GM12878 (cell line): ENCODE data around the gene CILP2. TPM values are rescaled to one million over a fixed set of nuclear protein-coding genes. Genes with fewer than 3 reads are reported as not detected.

Experiments used
- ATAC-seq: fragments of 200-7000 bp; cut with Tn5 transposase; 3 replicates; pipeline ENCODE4 v1.9.1; 2020; ENCODE audit warnings: mild to moderate bottlenecking, moderate library complexity
- BruUV-seq: library from RNA; stranded (reverse); fragments of 400-500 nt; replicated peaks from 2 replicates; lab custom pipeline; 2021; lab: Mats Ljungman, UMichigan
- CTCF ChIA-PET: fragments of 300-600 bp; sonication (Branson Sonifier 250); formaldehyde crosslinking; extraction: SDS; loops from one replicate; lab custom pipeline; 2021; ENCODE audit warnings: inconsistent platforms; lab: Yijun Ruan, JAX
- POLR2A ChIA-PET: fragments of 350-600 bp; formaldehyde crosslinking; extraction: SDS; loops from one replicate; lab custom pipeline; 2021; ENCODE audit warnings: inconsistent platforms; lab: Charles Lee
- RAD21 ChIA-PET: fragments of 300-600 bp; sonication (Branson Sonifier 250); formaldehyde crosslinking; loops from one replicate; lab custom pipeline; 2023; ENCODE audit warnings: antibody characterized with exemption; ENCODE audit not compliant: unreplicated experiment; lab: Charles Lee
- SMC1A ChIA-PET: fragments of 300-600 bp; sonication (Branson Sonifier 250); formaldehyde crosslinking; loops from one replicate; lab custom pipeline; 2023; ENCODE audit not compliant: unreplicated experiment, uncharacterized antibody; lab: Charles Lee
- DNase-seq: peaks from one replicate; pipeline ENCODE4 v3.0.0-alpha.2; 2011; ENCODE audit warnings: low read depth, low spot score
- FAIRE-seq: peaks from 3 replicates; lab custom pipeline; 2011; peaks lifted over from hg19 to GRCh38; lab: Jason Lieb, UNC
- H2AFZ ChIP-seq: 2 replicates; pipeline ENCODE4 v1.6.0; 2011; ENCODE audit warnings: low read depth, low read length, control low read depth; ENCODE audit not compliant: control insufficient read depth
- H3K27ac ChIP-seq: 2 replicates; pipeline ENCODE4 v1.5.1; 2011; ENCODE audit warnings: control low read depth; ENCODE audit not compliant: control insufficient read depth, insufficient read depth
- H3K27me3 ChIP-seq, 2 experiments: replicated peaks in 1 of 2; 2 replicates each; pipeline versions ENCODE4 v1.6.0 to v1.6.1; 2011; ENCODE audit warnings: low read length in 1 of 2; ENCODE audit not compliant: control insufficient read depth in 2 of 2, insufficient read depth in 2 of 2
- H3K36me3 ChIP-seq, 2 experiments: 2 replicates each; pipeline ENCODE4 v1.5.1; 2011; ENCODE audit warnings: low read length in 1 of 2; ENCODE audit not compliant: control insufficient read depth in 2 of 2, insufficient read depth in 2 of 2
- H3K4me1 ChIP-seq: 2 replicates; pipeline ENCODE4 v1.6.1; 2011; ENCODE audit warnings: mild to moderate bottlenecking, low read length, moderate library complexity, mixed read lengths; ENCODE audit not compliant: control insufficient read depth, insufficient read depth
- H3K4me2 ChIP-seq: 2 replicates; pipeline ENCODE4 v1.6.0; 2011; ENCODE audit warnings: control low read depth; ENCODE audit not compliant: control insufficient read depth, insufficient read depth
- H3K4me3 ChIP-seq: fragments of 200-600 bp; sonication (generic); 2 replicates; pipeline ENCODE4 v1.5.1; 2016
- H3K79me2 ChIP-seq: 2 replicates; pipeline ENCODE4 v1.6.0; 2011; ENCODE audit warnings: low read length; ENCODE audit not compliant: control insufficient read depth, insufficient read depth
- H3K9ac ChIP-seq: 2 replicates; pipeline ENCODE4 v1.8.0; 2011; ENCODE audit warnings: low read length, control low read depth, mixed read lengths; ENCODE audit not compliant: control insufficient read depth, insufficient read depth
- H3K9me3 ChIP-seq: replicated peaks from 3 replicates; pipeline ENCODE4 v1.5.1; 2011; ENCODE audit warnings: mild to moderate bottlenecking, low read length; ENCODE audit not compliant: control insufficient read depth, insufficient read depth
- H4K20me1 ChIP-seq: 2 replicates; pipeline ENCODE4 v1.6.0; 2011; ENCODE audit not compliant: control insufficient read depth, insufficient read depth
- CHD2 ChIP-seq: IDR thresholded peaks from 2 replicates; pipeline ENCODE4 v1.6.1; 2011; ENCODE audit warnings: low read depth, low read length, improper control_type of control experiment, borderline replicate concordance
- ELK1 ChIP-seq: IDR thresholded peaks from 2 replicates; pipeline ENCODE4 v1.6.1; 2012; ENCODE audit warnings: low read depth, low read length, improper control_type of control experiment
- FOXM1 ChIP-seq: IDR thresholded peaks from 2 replicates; pipeline ENCODE4 v1.6.1; 2012; ENCODE audit warnings: low read depth, mild to moderate bottlenecking, inconsistent platforms, low read length, moderate library complexity
- GATAD2B ChIP-seq: fragments of 450-650 bp; conservative IDR thresholded peaks from 2 replicates; pipeline ENCODE4 v1.6.1; 2017; ENCODE audit warnings: low read depth, mild to moderate bottlenecking, moderate library complexity
- HCFC1 ChIP-seq: fragments of 150-350 bp; IDR thresholded peaks from 2 replicates; pipeline ENCODE4 v1.6.1; 2014; ENCODE audit warnings: low read length
- MTA2 ChIP-seq: fragments of 450-650 bp; IDR thresholded peaks from 2 replicates; pipeline ENCODE4 v1.6.1; 2016; ENCODE audit warnings: low read depth, mild to moderate bottlenecking, moderate library complexity
- NFYA ChIP-seq: IDR thresholded peaks from 2 replicates; pipeline ENCODE4 v1.6.1; 2011; ENCODE audit warnings: low read depth, mild to moderate bottlenecking, low read length, improper control_type of control experiment, borderline replicate concordance
- NR2C1 ChIP-seq: fragments of 450-650 bp; IDR thresholded peaks from 2 replicates; pipeline ENCODE4 v1.6.1; 2017; ENCODE audit warnings: antibody characterized with exemption, mild to moderate bottlenecking, moderate library complexity
- PKNOX1 ChIP-seq: fragments of 450-650 bp; IDR thresholded peaks from 2 replicates; pipeline ENCODE4 v1.6.1; 2016; ENCODE audit warnings: mild to moderate bottlenecking
- POLR2A ChIP-seq: IDR thresholded peaks from 2 replicates; pipeline ENCODE4 v1.6.1; 2011; ENCODE audit warnings: low read depth, mild to moderate bottlenecking, low read length
- RFX5 ChIP-seq: IDR thresholded peaks from 2 replicates; pipeline ENCODE4 v1.6.1; 2011; ENCODE audit warnings: low read depth, low read length, improper control_type of control experiment
- SUPT20H ChIP-seq: IDR thresholded peaks from 2 replicates; pipeline ENCODE4 v1.6.1; 2011; ENCODE audit warnings: low read depth, mild to moderate bottlenecking, low read length, moderate library complexity, borderline replicate concordance; ENCODE audit not compliant: control insufficient read depth
- TCF7 ChIP-seq: IDR thresholded peaks from 2 replicates; pipeline ENCODE4 v1.6.1; 2014; ENCODE audit warnings: antibody characterized with exemption, borderline replicate concordance
- ZNF207 ChIP-seq: fragments of 450-650 bp; IDR thresholded peaks from 2 replicates; pipeline ENCODE4 v1.6.1; 2014; ENCODE audit warnings: antibody characterized with exemption, mild to moderate bottlenecking, borderline replicate concordance
- ZNF24 ChIP-seq: fragments of 450-650 bp; IDR thresholded peaks from 2 replicates; pipeline ENCODE4 v1.6.1; 2017; ENCODE audit warnings: antibody characterized with exemption, mild to moderate bottlenecking
- WGBS: methylation state at CpG from one replicate; pipeline ENCODE4 v1.1.6; 2016; ENCODE audit warnings: low lambda C conversion rate; ENCODE audit not compliant: insufficient replicate concordance, insufficient coverage; ENCODE audit errors: missing lambda C conversion rate; 5-methylcytosine and 5-hydroxymethylcytosine counted together
- in situ Hi-C: fragments of 300-500 bp; cut with MboI; formaldehyde crosslinking; loops from 9 replicates; pipeline ENCODE4 v1.14.3; 2018; ENCODE audit warnings: mixed read lengths
- intact Hi-C: fragments of 100-400 bp; cut with micrococcal nuclease; formaldehyde crosslinking; loops from one replicate; pipeline ENCODE4 v1.14.2; 2022; ENCODE audit not compliant: unreplicated experiment
- polyA plus RNA-seq, 11 experiments: library from polyadenylated mRNA; depleted of rRNA in 4 of 11; unstranded in 6 of 11; stranded (reverse) in 5 of 11; fragments of >200 nt; fragmentation: Nextera tagmentation in 4 of 11; fragmentation: Illumina TruSeq in 1 of 11; extraction: Ambion mirVana in 4 of 11; extraction: Trizol in 1 of 11; gene quantifications; 1 replicate in 1 of 11; 2 replicates in 10 of 11; pipeline versions ENCODE4 v1.2.1 to v1.2.3, GENCODE V29; 2011 to 2016; ENCODE audit warnings: inconsistent platforms in 2 of 11, missing spikeins in 2 of 11, low read depth in 1 of 11
- total RNA-seq, 4 experiments: library from RNA; depleted of rRNA in 3 of 4; stranded (reverse); fragments of >200 nt in 3 of 4; fragmentation: Illumina TruSeq in 1 of 4; extraction: Trizol in 1 of 4; gene quantifications; 2 replicates each; pipeline versions ENCODE4 v1.2.1 to v1.2.3, GENCODE V29; 2013 to 2021
- TF ChIP-seq, protein P1 (sequence below): IDR thresholded peaks from 2 replicates; pipeline ENCODE4 v1.6.1; 2012; ENCODE audit warnings: improper control_type of control experiment, low read depth, low read length; ENCODE audit not compliant: insufficient replicate concordance

Gene CILP2
- total and polyA plus RNA-seq, 10 of the 15 experiments (the other 5 are each of a cell fraction or from before 2014, with no cell fraction given) = 0.05 to 0.08 (median 0.06) TPM; not detected in 6

GRCh38 chr19:19499272-19499995, 38.6 kb upstream of the CILP2 start:
- CTCF ChIA-PET = no interaction called here
- ATAC-seq (no peak), FAIRE-seq (no peak), DNase-seq (no peak)
- BruUV-seq = no TSS peak
- POLR2A ChIA-PET = no interaction called here
- Histone ChIP-seq H3K27ac (no peak overlapping the region), H3K9me3 (no peaks in the 10 kb centered on the region), H3K4me1 (no peaks in the 10 kb centered on the region), H2AFZ (no peak overlapping the region), H3K4me2 (no peak overlapping the region), H3K36me3 (peaks cover 39 to 64% of the 10 kb centered on the region in 2 experiments; a peak in 3 of 4 replicates), H3K79me2 (no peaks in the 10 kb centered on the region), H3K4me3 (no peak overlapping the region), H4K20me1 (no peaks in the 10 kb centered on the region), H3K9ac (no peak overlapping the region), H3K27me3 (no peaks in the 10 kb centered on the region)
- SMC1A ChIA-PET = no interaction called here
- RAD21 ChIA-PET = no interaction called here
- intact Hi-C loops = no loop called here
- WGBS = 79% methylated on average over 18 of the region's 18 CpGs
- no peak for TF ChIP-seq TCF7
- no peak for TF ChIP-seq MTA2
- TF ChIP-seq HCFC1 = no peak
- no peak for TF ChIP-seq SUPT20H
- no peak for TF ChIP-seq ZNF207
- no peak for TF ChIP-seq GATAD2B
- no peak for TF ChIP-seq PKNOX1
- no peak for TF ChIP-seq NR2C1
- TF ChIP-seq NFYA = no peak
- no peak for TF ChIP-seq ELK1
- no peak for TF ChIP-seq RFX5
- TF ChIP-seq CHD2 = no peak
- TF ChIP-seq POLR2A = no peak; the same call in 1 of the 2 replicates
- TF ChIP-seq ZNF24 = no peak
- TF ChIP-seq, protein P1, sequence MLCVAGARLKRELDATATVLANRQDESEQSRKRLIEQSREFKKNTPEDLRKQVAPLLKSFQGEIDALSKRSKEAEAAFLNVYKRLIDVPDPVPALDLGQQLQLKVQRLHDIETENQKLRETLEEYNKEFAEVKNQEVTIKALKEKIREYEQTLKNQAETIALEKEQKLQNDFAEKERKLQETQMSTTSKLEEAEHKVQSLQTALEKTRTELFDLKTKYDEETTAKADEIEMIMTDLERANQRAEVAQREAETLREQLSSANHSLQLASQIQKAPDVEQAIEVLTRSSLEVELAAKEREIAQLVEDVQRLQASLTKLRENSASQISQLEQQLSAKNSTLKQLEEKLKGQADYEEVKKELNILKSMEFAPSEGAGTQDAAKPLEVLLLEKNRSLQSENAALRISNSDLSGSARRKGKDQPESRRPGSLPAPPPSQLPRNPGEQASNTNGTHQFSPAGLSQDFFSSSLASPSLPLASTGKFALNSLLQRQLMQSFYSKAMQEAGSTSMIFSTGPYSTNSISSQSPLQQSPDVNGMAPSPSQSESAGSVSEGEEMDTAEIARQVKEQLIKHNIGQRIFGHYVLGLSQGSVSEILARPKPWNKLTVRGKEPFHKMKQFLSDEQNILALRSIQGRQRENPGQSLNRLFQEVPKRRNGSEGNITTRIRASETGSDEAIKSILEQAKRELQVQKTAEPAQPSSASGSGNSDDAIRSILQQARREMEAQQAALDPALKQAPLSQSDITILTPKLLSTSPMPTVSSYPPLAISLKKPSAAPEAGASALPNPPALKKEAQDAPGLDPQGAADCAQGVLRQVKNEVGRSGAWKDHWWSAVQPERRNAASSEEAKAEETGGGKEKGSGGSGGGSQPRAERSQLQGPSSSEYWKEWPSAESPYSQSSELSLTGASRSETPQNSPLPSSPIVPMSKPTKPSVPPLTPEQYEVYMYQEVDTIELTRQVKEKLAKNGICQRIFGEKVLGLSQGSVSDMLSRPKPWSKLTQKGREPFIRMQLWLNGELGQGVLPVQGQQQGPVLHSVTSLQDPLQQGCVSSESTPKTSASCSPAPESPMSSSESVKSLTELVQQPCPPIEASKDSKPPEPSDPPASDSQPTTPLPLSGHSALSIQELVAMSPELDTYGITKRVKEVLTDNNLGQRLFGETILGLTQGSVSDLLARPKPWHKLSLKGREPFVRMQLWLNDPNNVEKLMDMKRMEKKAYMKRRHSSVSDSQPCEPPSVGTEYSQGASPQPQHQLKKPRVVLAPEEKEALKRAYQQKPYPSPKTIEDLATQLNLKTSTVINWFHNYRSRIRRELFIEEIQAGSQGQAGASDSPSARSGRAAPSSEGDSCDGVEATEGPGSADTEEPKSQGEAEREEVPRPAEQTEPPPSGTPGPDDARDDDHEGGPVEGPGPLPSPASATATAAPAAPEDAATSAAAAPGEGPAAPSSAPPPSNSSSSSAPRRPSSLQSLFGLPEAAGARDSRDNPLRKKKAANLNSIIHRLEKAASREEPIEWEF = no peak
- TF ChIP-seq FOXM1 = no peak
- in situ Hi-C loops = loop anchor here (10.0 kb wide), 1 partner anchor 355 kb away; no protein-coding TSS in a partner anchor
